GM12872 (cell line): ENCODE measurements around the gene FSTL3.

Source experiments
- TF ChIP-seq, protein P1 (sequence below): IDR thresholded peaks from 3 replicates; pipeline ENCODE4 v1.5.1; 2011; ENCODE audit warnings: low read depth, mild to moderate bottlenecking, low read length, moderate library complexity; ENCODE audit not compliant: insufficient read depth

Gene FSTL3

DNA sequence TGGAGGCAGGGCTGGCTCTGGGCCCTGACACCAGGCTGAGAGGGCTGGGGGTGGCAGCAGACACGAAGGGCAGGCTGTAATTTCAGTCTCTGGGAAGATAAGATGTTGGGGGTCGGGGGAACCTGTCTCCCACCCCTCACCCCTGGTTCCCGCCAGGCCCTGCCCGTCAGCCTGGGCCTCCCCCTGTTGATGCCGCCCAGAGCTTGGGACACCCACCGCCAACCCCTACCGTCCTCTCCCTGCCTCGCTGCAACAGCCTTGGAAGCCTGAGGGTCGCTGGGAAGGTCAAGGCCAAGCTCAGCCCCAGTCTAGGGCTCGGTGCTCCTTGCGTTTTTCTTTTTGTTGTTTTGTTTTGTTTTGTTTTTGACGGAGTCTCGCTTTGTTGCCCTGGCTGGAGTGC is 47.1 kb downstream of the FSTL3 start:
- TF ChIP-seq, protein P1, sequence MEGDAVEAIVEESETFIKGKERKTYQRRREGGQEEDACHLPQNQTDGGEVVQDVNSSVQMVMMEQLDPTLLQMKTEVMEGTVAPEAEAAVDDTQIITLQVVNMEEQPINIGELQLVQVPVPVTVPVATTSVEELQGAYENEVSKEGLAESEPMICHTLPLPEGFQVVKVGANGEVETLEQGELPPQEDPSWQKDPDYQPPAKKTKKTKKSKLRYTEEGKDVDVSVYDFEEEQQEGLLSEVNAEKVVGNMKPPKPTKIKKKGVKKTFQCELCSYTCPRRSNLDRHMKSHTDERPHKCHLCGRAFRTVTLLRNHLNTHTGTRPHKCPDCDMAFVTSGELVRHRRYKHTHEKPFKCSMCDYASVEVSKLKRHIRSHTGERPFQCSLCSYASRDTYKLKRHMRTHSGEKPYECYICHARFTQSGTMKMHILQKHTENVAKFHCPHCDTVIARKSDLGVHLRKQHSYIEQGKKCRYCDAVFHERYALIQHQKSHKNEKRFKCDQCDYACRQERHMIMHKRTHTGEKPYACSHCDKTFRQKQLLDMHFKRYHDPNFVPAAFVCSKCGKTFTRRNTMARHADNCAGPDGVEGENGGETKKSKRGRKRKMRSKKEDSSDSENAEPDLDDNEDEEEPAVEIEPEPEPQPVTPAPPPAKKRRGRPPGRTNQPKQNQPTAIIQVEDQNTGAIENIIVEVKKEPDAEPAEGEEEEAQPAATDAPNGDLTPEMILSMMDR: no peak

GRCh38 chr19:723714-724113 is 47.5 kb downstream of the FSTL3 start:
- TF ChIP-seq, protein P1: no peak

GRCh38 chr19:725461-726089 is 49.4 kb downstream of the FSTL3 start:
- TF ChIP-seq, protein P1: no peak

DNA sequence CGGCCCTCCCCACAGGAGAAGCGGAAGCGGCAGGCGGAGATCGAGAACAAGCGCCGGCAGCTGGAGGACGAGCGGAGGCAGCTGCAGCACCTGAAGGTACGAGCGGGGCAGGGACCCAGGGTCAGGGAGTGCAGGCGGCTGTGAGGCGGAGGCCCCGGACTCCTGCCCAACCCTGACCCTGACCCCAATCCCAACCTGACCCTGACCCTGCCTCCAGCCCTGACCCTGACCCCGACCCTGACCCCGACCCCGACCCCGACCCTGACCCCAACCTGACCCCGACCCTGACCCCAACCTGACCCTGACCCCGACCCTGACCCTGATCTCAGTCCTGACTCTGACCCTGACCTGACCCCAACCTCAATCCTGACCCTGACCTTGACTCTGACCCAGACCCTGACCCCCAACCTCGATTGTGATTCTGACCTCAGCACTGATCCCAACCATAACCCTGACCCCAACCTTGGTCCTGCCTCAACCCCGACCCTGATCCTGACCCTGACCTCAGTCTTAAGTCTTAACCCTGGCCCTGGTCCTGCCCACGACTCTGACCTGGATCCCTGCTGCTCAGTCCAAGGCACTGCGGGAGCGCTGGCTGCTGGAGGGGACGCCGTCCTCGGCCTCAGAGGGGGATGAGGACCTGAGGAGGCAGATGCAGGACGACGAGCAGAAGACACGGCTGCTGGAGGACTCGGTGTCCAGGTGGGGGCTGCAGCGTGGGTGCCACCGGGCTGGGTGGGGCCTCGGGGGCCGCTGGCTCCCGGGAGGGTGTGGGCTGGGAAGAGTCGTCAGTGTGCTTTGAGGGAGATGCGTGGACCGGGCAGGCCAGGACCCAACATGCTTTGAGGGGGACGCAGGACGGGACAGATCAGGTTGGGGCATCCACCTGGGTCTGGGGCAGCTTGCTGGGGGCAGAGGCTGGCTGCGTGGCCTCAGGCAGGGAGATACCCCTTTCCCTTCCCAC is 51.1 kb downstream of the FSTL3 start:
- TF ChIP-seq, protein P1: no peak

- TF ChIP-seq, protein P1: no peak
These were observed 51.8 kb downstream of the FSTL3 start for GRCh38 chr19:728011-728410.

- TF ChIP-seq, protein P1: no peak
These were observed 53.9 kb downstream of the FSTL3 start for GRCh38 chr19:729965-730668.

- TF ChIP-seq, protein P1: no peak
These were observed 54.8 kb downstream of the FSTL3 start for GRCh38 chr19:731000-731399.
